Activated T-cell treated with anti-CD3 and anti-CD28 coated beads for 24 hours (primary cell): ENCODE measurements around the gene MARK3.

ENCODE experiments used
- DNase-seq: peaks from one replicate; pipeline ENCODE4 v3.0.0-alpha.2; 2020; ENCODE audit warnings: low read depth

The MARK3 gene

DNA sequence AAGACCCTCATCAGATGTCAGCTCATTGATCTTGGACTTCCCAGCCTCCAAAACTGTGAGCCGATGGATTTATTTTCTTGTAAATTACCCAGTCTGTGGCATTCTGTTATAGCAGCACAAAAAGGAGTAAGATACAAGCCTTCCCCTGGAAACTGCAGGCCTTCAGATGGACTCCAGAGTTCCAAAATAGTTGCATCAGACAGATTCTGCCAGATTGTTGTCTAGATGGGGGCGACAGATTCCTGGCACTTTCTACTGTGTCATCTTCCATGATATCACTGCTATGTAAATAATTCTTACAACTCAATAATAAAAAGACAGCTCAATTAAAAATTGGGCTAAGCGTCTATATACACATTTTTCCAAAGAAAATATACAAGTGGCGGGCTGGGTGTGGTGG, 17.2 kb upstream of the MARK3 start:
- DNase-seq: no peak

DNA sequence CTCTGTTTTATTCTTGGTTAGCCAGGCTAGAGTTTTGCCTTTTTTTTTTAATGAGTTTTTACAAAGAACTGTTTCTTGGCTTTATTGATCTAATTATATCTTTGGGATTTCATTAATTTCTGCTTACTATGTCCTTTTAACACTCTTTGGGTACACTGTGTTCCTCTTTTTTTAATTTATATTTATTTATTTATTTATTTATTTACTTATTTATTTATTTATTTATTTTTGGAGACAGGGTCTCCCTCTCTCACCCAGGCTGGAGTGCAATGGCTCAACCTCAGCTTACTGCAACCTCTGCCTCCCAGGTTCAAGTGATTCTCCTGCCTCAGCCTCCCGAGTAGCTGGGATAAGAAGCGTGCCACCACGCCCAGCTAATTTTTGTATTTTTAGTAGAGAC, 15.1 kb upstream of the MARK3 start:
- DNase-seq: no peak

- DNase-seq: no peak
These were observed 13.2 kb upstream of the MARK3 start for GRCh38 chr14:103372017-103372416.

DNA sequence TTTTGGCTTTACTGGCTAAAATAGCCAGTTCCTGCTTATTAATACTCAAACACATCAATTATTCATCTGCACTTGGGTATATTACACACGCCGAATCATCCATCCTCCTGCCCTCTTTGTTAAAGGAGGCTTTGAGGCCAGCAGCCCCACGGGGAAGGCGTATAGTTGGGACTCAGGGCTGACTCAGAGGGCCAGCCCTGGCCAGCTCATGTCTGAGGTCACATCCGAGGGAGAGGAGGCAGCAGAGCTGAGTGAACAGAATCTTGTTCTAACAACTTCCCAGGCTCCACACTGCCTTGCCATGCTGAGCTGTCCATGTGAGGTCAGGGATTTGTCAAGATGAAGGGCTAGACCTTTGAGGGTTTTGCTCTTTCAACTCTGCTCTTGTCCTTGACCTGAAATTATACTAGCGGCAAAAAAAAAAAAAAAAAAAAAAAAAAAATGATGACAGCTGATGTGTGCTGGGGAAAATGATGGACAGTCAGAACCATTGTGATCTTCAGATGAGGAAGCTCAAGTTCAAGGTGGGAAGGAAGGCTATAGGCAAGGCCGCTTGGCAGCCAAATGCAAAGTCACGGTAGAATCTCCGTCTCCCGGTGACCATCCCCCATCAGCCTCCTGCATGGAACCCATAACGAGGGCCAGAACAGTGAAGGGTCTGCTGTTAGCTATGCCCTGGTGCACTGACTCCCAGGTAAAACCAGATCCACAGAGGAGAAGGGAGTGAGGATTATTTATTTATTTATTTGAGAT, 12.5 kb upstream of the MARK3 start:
- no peak for DNase-seq

- no peak for DNase-seq
These were observed 11.1 kb upstream of the MARK3 start for GRCh38 chr14:103374121-103374520.

DNA sequence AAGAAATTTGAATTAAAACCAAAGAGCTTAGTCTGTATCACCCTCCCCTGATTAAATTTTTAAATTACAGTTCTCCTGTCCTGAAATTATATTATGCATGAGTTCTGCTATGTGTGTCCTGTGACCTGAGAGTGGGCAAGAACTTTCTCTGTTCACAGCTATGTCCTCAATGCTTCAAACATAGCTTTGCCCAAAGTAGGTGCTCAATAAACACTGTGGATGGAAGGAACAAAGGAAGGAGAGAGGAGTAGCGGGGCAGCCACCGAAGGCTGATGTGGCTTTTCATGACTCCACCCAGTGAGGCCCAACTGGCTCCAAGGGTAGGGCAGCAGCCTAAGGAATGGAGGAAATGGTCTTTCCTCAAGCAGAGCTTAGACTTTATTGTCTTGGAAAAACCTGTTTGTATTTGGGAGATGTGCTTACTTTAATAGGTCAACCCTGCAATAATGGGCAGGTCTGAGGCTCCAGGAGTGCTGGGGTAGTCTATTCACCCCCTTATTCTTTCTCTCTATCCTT, 7.6 kb upstream of the MARK3 start:
- DNase-seq: no peak

DNA sequence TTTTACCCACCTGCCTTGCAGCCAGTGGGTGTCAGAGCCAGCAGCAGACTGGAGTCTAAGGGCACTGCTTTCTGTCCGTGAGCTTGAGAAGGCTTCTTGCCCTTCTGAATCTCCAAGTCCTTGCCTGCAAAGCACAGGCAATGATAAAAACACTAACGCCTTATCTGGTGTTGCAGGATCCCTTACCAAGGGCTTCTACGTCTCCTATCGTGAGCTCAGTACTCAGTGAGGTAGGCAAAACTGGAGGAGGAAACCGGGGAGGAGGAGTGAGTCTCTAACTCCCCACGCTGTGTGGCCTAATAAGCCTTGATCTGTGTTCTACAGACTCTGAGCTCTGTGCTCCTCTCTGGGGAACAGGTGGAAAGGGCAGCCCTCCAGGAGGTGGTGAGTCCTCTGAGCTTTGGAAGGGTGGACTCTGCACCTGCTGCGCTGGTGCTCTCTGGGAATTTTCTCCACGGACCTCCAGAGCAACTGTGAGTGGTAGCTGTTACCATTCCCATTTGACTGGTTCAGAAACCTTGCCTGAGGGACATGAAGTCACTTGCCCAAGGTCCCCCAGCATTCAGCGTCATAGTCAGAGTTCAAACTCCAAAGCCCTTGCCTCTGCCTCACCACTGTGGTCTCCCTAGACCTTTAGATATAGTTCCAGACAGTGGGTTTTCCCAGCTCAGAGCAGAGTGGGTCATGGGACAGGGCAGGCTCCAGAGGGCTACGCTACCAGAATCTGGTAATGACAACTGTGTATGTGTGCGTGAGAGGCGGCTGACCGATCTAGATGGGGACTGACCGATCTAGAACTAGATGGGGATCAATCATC, 7.0 kb upstream of the MARK3 start:
- no peak for DNase-seq

GRCh38 chr14:103380719-103381377, 4.4 kb upstream of the MARK3 start:
- DNase-seq: no peak

GRCh38 chr14:103382376-103382775, 2.8 kb upstream of the MARK3 start:
- DNase-seq: no peak

- DNase-seq: no peak
These were observed 614 bp upstream of the MARK3 start for GRCh38 chr14:103384450-103385151.

DNA sequence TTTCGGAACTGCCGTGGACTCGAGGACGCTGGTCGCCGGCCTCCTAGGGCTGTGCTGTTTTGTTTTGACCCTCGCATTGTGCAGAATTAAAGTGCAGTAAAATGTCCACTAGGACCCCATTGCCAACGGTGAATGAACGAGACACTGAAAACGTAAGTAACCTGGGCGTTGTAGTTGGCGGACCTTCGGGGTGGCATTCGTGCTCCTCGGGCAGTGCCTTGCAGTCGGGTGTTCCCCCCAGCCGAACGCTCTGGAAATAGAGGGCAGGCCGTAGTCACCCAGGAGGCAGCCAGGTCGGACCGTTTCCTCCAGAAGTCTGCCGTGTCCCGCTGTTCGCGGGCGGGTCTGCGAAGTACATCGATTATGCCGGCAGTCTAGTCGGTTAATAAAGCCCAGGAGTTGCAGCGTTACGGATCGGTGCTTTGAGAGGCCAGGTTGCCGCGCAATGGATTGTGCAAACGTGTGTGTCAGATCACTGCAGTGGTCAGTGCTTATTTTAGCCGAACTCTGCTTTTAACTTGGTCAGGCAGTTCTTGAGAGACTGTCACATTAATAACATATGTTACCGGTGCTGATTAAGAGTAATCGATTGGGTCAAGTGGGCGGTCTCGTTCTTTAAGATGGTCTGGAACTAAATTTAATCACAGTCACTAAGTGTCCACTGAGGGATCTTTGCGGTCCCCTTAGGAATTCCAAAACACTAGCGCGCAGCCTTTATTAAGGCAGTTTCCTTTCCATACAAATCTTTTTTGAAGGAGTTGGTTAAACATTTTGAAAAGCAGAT, 906 bp downstream of the MARK3 start:
- DNase-seq: no peak

DNA sequence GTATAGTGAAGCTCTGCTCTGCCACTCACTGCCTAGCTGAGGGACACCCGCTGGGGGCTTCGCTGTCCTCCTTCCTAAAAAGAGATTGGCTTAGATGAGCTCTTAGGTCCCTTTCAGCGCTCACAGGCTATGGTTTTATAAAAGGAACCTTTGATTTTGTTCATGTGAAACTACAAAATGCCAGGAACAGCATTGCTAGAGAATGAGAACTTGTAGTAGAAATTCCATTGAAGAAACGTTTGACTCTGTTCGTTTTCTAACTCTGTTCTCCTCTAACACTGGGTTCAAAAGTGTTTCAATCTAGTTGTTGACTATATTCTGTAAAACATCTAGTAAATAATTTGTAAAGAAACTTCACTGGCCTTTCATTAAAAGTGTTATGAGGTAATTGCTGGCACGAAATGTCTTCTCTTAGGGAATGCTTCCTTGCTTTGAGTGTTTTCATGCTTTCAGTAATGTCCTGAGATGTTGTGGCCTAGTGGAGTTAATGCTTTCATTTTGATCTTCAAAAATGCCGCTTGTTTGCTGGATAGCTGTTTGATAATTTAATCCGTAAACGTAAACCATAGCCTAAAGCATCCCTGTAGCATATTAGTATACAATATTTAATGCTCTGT, 1.6 kb downstream of the MARK3 start:
- DNase-seq: no peak

- no peak for DNase-seq
These were observed 3.4 kb downstream of the MARK3 start for GRCh38 chr14:103388664-103389063.

- DNase-seq: no peak
These were observed 5.4 kb downstream of the MARK3 start for GRCh38 chr14:103390605-103391004.

- no peak for DNase-seq
These were observed 5.8 kb downstream of the MARK3 start for GRCh38 chr14:103391048-103391447.

DNA sequence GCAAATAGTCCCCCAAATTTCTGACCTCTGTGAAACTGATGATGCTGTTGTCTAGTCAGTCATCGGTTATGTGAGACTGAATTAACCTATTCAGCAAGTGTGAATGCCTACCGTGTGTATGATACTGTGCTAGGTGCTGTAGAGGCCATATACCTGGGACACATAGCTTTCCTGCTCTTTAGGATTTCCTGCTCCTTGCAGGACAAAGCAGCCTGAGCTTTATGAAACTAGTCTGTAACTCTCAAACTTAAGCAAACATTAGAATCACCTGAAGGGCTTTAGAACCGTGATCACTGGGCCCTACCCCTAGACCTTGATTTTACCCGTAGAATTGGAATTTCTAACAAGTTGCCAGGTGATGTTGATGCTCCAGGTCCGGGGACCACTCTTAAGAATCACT, 6.9 kb downstream of the MARK3 start:
- DNase-seq: no peak

- DNase-seq: no peak
These were observed 7.4 kb downstream of the MARK3 start for GRCh38 chr14:103392572-103392971.

DNA sequence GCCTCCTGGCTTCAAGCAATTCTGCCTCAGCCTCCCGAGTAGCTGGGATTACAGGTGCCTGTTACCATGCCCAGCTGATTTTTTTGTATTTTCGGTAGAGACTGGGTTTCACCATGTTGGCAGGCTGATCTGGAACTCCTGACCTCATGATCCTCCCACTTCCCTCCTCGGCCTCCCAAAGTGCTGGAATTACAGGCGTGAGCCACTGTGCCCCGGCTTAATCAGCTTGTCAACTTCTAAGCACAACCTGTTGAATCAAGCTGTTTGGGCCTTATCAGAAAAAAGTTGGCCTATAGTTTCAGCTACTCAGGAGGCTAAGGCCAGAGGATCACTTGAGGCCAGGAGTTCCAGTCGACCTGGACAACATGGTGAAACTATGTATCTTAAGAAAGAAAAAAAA, 7.9 kb downstream of the MARK3 start:
- no peak for DNase-seq

GRCh38 chr14:103393676-103394626, 8.7 kb downstream of the MARK3 start:
- DNase-seq: no peak

GRCh38 chr14:103395244-103395643, 10.0 kb downstream of the MARK3 start:
- DNase-seq: no peak
